GM15510 (cell line): ENCODE results near the gene ACTL8.

Source experiments
- POLR2A ChIP-seq: IDR thresholded peaks from 3 replicates; pipeline ENCODE4 v1.6.1; 2011; ENCODE audit warnings: borderline replicate concordance; ENCODE audit not compliant: insufficient read length; ENCODE audit errors: extremely low read depth

The ACTL8 gene

DNA sequence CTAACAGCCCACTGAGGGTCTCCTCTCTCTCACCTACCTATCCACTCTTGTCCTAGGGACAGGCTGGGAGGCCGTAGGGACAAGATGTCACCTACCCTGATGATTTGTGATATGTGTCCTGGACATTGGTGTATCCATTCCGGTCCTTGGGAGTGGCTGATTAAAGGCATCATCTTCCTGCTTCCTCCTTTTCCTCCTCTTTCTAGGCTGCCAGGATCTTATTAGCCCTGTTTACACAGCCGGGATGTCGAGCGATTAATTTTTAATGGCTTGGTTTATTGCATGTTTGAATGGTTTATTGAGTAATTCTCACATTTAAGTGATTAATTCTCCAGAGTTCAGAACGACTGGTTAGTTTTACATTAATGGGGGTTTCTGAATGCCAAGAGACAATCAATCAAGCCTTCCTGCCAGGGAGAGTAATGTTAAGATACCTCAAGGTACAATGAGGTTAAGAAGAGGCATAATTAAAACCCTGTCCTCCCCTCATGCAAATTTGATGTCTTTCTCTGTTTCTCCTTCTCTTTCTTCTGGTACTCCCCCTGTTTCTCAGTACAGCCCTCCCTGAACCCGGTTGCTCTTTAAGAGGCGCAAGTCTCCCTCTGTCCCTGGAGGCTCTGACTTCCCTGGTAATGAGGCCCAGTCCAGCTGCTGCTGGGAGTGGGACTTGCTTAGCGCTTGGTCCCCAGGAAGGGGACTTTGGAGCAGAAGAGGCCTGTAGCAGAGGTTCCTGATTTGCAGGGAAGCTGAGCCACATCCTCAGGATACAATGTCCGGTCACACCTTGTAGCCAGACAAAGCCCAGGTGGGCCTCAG, 50.9 kb downstream of the ACTL8 start:
- no peak for TF ChIP-seq POLR2A

DNA sequence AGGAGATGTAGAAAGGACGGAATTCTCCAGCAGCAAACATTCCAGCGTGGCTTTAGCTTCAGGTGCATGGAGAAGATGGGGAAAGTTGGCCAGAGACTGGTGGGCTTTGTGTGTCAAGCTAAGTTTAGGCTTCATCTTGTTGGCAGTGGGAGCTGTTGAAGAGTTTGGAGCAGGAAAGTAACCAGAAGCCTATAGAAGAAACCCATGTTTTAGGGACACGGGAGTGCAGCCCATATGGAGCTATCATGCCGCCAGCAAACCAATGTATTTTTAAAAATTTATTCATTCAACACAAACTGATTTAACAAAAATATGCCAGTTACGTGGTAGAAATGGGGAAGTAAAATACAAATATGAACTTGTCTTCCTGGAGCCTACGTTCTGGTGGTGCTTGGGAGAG, 53.7 kb downstream of the ACTL8 start:
- TF ChIP-seq POLR2A = no peak

- no peak for TF ChIP-seq POLR2A
These were observed 55.5 kb downstream of the ACTL8 start for GRCh38 chr1:17810668-17811067.

DNA sequence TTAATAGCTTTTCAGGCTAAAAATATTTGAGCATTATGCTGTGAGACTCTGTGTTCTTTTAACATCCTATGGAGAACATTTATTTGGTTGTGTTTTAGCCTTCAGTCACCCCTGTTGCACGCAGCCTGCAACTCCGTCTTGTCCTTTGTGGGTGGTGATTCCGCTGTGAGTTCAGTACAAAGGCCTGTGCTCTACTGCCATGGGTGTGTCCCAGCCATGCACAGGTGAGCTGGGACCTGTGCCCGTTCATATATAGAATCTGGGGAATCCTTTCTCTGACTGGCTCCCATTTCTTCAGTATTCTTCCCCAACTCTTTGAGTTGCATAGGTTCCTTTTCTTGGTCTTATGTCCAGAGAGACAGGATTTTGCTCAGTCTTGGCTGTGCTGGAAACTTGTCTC, 61.4 kb downstream of the ACTL8 start:
- no peak for TF ChIP-seq POLR2A

DNA sequence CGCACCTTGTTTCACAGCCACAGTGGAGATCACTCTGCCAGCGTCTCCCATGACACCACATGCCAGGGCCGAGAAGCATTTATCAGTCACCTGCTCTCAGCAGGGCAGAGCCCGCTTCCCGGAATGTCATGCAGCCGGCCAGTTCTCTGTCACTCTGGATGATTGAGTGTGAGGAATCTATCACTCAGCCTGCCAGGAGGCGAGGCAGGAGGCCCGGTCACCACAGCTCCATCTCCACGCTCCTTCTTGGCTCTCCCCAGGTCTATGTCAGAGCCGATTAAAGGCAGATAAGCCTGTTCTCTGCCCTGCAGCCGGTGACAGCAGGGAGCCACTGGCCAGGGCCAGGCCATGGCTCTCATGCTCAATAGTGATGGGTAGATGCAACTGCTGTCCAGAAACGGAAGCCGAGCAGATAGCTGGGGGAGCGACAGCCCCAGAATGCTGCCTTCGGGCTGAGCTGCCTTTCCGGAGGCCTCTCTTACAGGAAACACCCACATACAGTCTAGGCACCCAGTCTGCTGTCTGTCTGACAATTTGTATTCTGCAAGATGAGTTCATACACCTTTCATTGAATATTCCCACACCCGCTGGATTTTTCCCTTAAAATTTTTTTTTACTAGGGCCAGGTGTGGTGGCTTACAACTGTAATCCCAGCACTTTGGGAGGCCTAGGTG, 64.1 kb downstream of the ACTL8 start:
- TF ChIP-seq POLR2A = no peak

GRCh38 chr1:17820198-17820597, 65.1 kb downstream of the ACTL8 start:
- no peak for TF ChIP-seq POLR2A

DNA sequence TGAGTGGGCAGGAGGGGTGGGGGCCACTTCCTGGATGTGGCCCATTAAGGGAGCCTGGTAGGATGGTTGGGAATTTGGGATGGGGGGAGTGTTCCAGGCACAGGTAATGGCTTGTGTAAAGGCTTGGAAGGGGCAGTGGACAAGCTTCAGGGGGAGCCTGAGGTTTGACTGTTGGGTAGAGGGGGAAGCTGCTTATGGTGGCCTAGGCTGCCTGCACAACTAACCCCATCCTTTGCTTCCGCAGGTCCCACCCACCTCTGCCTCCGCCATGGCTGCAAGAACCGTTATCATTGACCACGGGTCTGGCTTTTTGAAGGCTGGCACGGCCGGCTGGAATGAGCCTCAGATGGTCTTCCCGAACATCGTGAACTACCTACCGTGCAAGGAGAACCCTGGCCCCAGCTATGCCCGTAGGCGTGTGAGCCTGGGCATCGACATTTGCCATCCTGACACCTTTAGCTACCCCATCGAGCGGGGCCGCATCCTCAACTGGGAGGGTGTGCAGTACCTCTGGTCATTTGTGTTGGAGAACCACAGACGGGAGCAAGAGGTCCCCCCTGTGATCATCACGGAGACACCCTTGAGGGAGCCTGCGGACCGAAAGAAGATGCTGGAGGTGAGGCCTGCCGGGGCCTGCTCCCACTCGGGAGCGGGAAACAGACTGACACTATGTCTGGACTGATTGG, 67.8 kb downstream of the ACTL8 start:
- no peak for TF ChIP-seq POLR2A

GRCh38 chr1:17825273-17826164, 70.4 kb downstream of the ACTL8 start:
- TF ChIP-seq POLR2A = no peak

DNA sequence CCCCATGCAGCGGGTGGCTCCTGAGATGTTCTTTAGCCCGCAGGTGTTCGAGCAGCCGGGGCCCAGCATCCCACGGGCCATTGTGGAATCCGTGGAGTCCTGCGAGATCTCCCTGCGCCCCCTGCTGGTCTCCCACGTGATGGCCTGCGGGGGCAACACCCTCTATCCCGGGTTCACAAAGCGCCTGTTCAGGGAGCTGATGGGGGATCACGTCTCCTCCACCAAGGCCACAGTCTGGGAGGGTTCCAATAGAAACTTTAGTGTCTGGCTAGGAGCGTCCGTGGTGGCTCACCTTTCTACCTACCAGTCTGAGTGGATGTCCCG, 71.0 kb downstream of the ACTL8 start:
- TF ChIP-seq POLR2A = no peak

GRCh38 chr1:17828991-17829390, 73.9 kb downstream of the ACTL8 start:
- no peak for TF ChIP-seq POLR2A

DNA sequence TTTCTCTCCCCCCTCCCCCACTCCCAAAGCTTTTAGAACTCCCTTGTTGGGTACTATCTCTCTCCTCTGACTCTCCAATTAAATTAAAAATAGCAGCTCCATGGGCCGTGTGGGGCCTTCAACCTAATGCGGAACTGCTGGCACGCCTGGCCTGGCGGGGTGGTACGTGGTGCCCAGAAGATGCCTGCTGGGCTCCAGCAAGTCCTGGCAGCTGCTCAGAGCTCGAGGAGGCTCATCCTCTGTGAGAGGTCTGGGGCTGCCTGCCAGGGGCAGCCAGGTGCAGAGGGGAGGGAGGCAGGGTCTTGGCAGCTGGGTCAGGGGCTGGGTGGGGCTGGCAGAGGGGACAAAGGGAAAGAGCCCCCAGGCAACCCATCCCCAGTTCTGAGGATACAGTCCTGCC, 74.4 kb downstream of the ACTL8 start:
- no peak for TF ChIP-seq POLR2A

DNA sequence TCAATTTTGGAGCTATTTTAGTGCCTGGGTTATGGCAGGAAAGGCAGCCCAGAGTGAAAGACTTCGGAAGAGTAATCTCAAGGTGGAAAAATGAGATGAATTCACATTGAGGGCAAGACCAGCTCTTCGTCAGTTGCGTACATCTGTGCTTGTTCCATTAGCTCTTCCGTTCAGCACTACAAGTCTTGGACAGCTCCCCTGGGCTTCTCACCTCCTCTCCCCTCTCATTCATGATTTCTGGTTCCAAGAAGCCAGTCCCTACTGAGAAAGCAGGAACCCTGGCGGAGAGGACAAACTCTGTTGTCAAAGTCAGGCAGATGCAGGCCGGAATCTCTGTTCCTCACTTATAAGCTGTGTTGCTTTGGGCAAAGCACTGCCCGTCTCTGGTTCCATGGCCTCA, 76.5 kb downstream of the ACTL8 start:
- TF ChIP-seq POLR2A = no peak

GRCh38 chr1:17833661-17834501, 78.7 kb downstream of the ACTL8 start:
- TF ChIP-seq POLR2A = no peak

GRCh38 chr1:17834561-17835100, 79.5 kb downstream of the ACTL8 start:
- no peak for TF ChIP-seq POLR2A
